Aorta (tissue), 5 donors: ENCODE results near the gene ABCB1. TPM values are rescaled to one million over a fixed set of nuclear protein-coding genes. Genes with fewer than 3 reads are reported as not detected.
"Not testable (repeated sequence)": the region's sequence is repeated elsewhere in the genome, so short reads cannot be mapped to it uniquely, and the experiment has no call there.

Experiments used
- ATAC-seq: fragments of 200-7000 bp; cut with Tn5 transposase; one replicate; pipeline ENCODE4 v1.9.1; 2022; ENCODE audit warnings: moderate library complexity; ENCODE audit not compliant: low FRiP score
- DNase-seq, 2 donors: peaks; one replicate each; pipeline ENCODE4 v3.0.0-alpha.2; 2020
- H3K27ac ChIP-seq, 2 donors: one replicate each; pipeline ENCODE4 v1.5.1; 2013; ENCODE audit warnings: low read length in 2 of 2, mild to moderate bottlenecking in 2 of 2, moderate library complexity in 2 of 2, control low read depth in 1 of 2, inconsistent platforms in 1 of 2, low read depth in 1 of 2
- H3K27me3 ChIP-seq, 2 donors: one replicate each; pipeline ENCODE4 v1.6.1; 2013; ENCODE audit warnings: control low read depth in 1 of 2, low read length in 1 of 2, mild to moderate bottlenecking in 1 of 2, moderate library complexity in 1 of 2; ENCODE audit not compliant: insufficient read depth in 2 of 2, control insufficient read depth in 1 of 2
- H3K36me3 ChIP-seq, 2 donors: one replicate each; pipeline ENCODE4 v1.6.1; 2013; ENCODE audit warnings: control low read depth in 1 of 2, low read length in 1 of 2, mild to moderate bottlenecking in 1 of 2; ENCODE audit not compliant: insufficient read depth in 2 of 2, control insufficient read depth in 1 of 2
- H3K4me1 ChIP-seq, 2 donors: one replicate each; pipeline ENCODE4 v1.6.1; 2013; ENCODE audit warnings: low read length in 2 of 2, control low read depth in 1 of 2, mild to moderate bottlenecking in 1 of 2, moderate library complexity in 1 of 2; ENCODE audit not compliant: insufficient read depth in 2 of 2, control insufficient read depth in 1 of 2
- H3K4me3 ChIP-seq, 2 donors: one replicate each; pipeline ENCODE4 v1.5.1; 2013; ENCODE audit warnings: low read length in 2 of 2, control low read depth in 1 of 2, mild to moderate bottlenecking in 1 of 2
- H3K9me3 ChIP-seq: one replicate; pipeline ENCODE4 v1.6.1; 2013; ENCODE audit warnings: mild to moderate bottlenecking, low read length; ENCODE audit not compliant: control insufficient read depth
- WGBS, 2 donors: extraction: QIAGEN DNeasy Blood & Tissue Kit; methylation state at CpG; one replicate each; pipeline ENCODE4 v1.1.7; 2013; 5-methylcytosine and 5-hydroxymethylcytosine counted together
- intact Hi-C, 2 donors: fragments of 100-400 bp; cut with DNase I; formaldehyde crosslinking; loops; one replicate each; pipeline versions ENCODE4 v1.14.2 to v1.15.0; 2022
- polyA plus RNA-seq, 2 donors: library from polyadenylated mRNA; stranded (reverse); fragments of 200-250 nt; gene quantifications; one replicate each; pipeline ENCODE4 v1.2.3, GENCODE V29; 2013
- total RNA-seq, 2 donors: library from RNA; stranded (reverse); fragmentation: NEBNext Ultra II Directional; extraction: Animal tissue kit (Norgen Biotek cat#: 25700); gene quantifications; one replicate each; pipeline ENCODE4 v1.2.1, GENCODE V29; 2021
- donor health status: healthy with polysubstance abuse.
- donor health status: Bipolar disorder and iron deficiency.
- donor health status: DM: no; HTN: no; CAD: no.
- donor health status: DM: no; HTN: no; CAD: no.
- donor health status: DM: yes; HTN: yes; CAD: no.

ABCB1 gene
- total and polyA plus RNA-seq, 4 donors = 0.05 to 10.6 (median 2.8) TPM

DNA sequence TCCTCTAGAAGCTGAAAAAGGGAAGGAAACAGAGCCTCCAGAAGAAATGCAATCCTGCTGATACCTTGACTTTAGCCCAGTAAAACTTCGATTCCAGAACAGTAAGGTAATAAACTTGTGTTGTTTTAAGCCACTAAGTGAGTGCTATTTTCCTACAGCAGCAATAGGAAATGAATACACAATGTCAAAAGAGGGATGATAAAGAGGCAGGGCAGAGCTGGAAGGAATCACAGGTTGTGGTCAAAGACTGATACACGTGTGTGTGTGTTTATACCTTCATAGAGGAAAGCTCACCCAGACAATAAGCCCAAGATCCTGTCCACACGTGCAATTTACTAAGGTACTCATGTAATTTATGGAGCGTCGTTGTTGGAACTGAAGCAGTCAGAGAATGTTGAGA is 9.5 kb downstream of the ABCB1 start:
- ATAC-seq = no peak
- intact Hi-C loops = no loop called here
- H3K27me3 ChIP-seq = no peaks in the 10 kb centered on the region
- no peaks in the 10 kb centered on the region for H3K9me3 ChIP-seq
- no peaks in the 10 kb centered on the region for H3K4me1 ChIP-seq
- 56 to 63% methylated on average over 5 of the region's 5 CpGs for WGBS, 2 donors
- no peak overlapping the region for H3K4me3 ChIP-seq
- H3K36me3 ChIP-seq = no peaks in the 10 kb centered on the region
- DNase-seq = no peak
- no peak overlapping the region for H3K27ac ChIP-seq

DNA sequence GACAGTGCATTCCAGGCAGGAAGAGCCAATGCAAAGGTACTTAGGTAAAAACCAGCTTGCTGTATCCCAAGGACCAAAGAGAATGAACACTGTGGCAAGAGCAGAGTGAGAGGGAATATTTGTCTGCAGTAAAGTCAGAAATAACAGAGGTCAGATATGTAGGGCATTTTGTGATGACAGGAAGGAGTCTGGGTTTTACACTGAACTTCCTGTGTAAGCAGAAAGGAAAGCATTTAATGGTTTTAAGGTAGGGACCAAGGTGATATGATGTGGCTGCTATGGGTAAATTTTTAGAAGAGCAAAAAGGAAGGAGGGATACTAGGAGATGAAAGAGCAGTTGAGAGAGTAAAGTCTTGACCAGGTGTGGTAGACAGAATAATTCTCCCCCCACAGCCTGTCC is 10.1 kb downstream of the ABCB1 start:
- intact Hi-C loops = no loop called here
- no peaks in the 10 kb centered on the region for H3K9me3 ChIP-seq

DNA sequence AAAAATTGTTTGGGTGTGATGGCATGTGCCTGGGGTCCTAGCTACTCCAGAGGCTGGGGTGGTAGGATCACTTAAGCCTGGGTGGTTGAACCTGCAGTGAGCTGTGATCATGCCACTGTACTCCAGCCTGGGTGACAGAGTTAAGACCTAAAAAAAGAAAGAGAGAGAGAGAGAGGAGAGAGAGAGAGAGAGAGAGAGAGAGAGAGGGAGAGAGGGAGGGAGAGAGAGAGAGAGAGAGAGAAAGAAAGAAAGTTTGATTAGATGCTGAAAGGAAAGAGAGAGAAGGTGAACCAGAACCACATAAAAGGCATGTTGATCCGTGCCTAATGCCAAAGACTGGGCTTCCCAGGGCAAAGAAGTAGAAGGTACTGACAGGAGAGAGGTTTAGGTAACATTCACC is 11.1 kb downstream of the ABCB1 start:
- no peaks in the 10 kb centered on the region for H3K4me1 ChIP-seq
- 62 to 63% methylated on average over 1 of the region's 1 CpG for WGBS, 2 donors
- H3K36me3 ChIP-seq = no peaks in the 10 kb centered on the region
- H3K9me3 ChIP-seq = no peaks in the 10 kb centered on the region
- no peaks in the 10 kb centered on the region for H3K27me3 ChIP-seq
- ATAC-seq = no peak
- DNase-seq = no peak
- no peak overlapping the region for H3K27ac ChIP-seq
- no peak overlapping the region for H3K4me3 ChIP-seq
- intact Hi-C loops = no loop called here

More for the DNA sequence above, 10.1 kb downstream of the ABCB1 start:
- H3K36me3 ChIP-seq = no peaks in the 10 kb centered on the region
- ATAC-seq (no peak), DNase-seq (no peak)
- no peak overlapping the region for H3K4me3 ChIP-seq
- H3K27ac ChIP-seq = no peak overlapping the region
- H3K4me1 ChIP-seq = no peaks in the 10 kb centered on the region
- H3K27me3 ChIP-seq = no peaks in the 10 kb centered on the region

DNA sequence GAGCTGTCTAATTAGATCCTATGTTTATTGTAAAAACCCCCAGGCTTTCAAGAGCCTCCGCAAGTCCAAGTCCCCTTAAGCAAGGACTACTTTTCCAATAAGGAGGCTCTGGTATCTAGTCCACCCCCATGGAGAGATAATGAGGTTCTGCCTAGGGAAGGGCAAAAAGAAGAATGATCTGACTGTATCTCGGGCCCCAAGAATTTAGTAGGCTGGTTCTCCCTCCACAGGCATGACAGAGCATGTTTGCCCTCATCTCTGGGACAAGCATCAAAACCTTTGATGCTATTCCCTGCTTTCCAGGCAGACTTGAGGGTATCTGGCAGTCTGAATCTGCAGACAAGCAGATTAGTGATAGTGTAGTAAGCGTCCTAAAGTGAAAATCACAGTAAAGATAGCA is 19.0 kb downstream of the ABCB1 start:
- Histone ChIP-seq H3K4me3 (no peak overlapping the region), H3K27ac (no peak overlapping the region), H3K9me3 (no peaks in the 10 kb centered on the region), H3K4me1 (no peaks in the 10 kb centered on the region), H3K27me3 (no peaks in the 10 kb centered on the region), H3K36me3 (no peaks in the 10 kb centered on the region)
- DNase-seq (no peak), ATAC-seq (no peak)
- WGBS, 2 donors = 73 to 79% methylated on average over 3 of the region's 3 CpGs
- intact Hi-C loops = no loop called here

DNA sequence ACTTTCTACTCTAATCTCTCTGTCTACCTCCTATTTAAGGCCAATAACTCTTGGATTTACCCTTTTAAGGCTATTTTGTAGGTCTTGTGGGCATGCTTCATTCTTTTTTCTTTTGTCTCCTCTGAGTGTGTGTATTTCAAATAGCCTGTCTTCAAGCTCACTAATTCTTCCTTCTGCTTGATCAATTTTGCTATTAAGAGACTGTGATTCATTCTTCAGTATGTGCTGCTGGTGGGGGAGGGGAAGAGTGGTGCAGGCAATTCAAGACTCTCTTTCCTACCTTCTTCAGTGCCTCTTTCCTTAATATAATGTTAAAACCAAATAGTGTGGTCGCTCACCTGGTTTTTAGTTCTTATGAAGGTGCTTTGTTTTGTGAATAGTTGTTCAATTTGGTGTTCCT is 20.0 kb downstream of the ABCB1 start:
- Histone ChIP-seq H3K27me3 (no peaks in the 10 kb centered on the region), H3K4me3 (no peak overlapping the region), H3K9me3 (no peaks in the 10 kb centered on the region), H3K36me3 (no peaks in the 10 kb centered on the region), H3K27ac (no peak overlapping the region), H3K4me1 (no peaks in the 10 kb centered on the region)
- no peak for DNase-seq
- no peak for ATAC-seq
- intact Hi-C loops = no loop called here
- WGBS, 2 donors = 88 to 93% methylated on average over 1 of the region's 1 CpG

DNA sequence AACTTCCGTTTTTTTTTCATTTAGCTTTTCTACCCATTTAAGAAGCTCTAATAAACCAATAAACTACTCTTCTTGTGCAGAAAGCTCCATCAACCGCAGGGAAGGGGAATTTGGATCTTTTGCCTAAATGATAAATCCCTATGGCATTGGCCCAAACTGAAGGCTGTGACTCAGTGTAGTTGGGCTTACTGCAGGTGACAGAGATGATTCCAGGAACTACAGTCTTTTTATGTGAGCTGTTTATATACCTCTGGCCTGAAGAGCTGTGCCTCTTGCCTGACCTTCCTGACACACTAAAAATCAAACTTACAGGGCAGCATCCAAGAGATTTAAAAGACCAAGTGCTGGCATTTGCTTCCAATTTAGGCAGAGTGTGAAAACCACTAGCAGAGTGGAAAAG is 25.2 kb downstream of the ABCB1 start:
- Histone ChIP-seq H3K4me1 (no peaks in the 10 kb centered on the region), H3K27ac (no peak overlapping the region), H3K4me3 (no peak overlapping the region), H3K27me3 (no peaks in the 10 kb centered on the region), H3K36me3 (no peaks in the 10 kb centered on the region), H3K9me3 (no peaks in the 10 kb centered on the region)
- intact Hi-C loops = no loop called here
- WGBS, 2 donors = 63 to 79% methylated on average over 2 of the region's 2 CpGs
- ATAC-seq = no peak
- DNase-seq = no peak

DNA sequence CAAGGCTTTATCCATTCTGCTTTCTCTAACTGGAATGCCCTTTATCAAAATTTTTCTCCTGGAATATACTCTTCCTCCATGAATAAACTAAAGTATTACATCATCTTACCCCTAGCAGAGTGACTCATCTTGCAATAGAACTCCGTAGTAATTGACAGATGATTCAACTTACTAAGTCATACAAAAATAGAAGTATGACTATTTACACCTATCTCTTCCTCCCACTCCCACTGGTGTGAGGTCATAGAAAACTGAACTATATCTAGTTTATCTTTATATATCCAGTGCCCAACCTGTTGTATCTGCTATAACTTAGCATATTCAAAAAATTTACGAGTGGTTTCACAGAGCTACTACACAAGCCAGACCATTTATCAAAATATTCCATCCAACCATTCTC is 26.1 kb downstream of the ABCB1 start:
- H3K36me3 ChIP-seq = no peaks in the 10 kb centered on the region
- no peaks in the 10 kb centered on the region for H3K4me1 ChIP-seq
- WGBS, 2 donors = 10 to 27% methylated on average over 2 of the region's 2 CpGs
- no peaks in the 10 kb centered on the region for H3K9me3 ChIP-seq
- H3K27me3 ChIP-seq = no peaks in the 10 kb centered on the region
- intact Hi-C loops = no loop called here
- H3K27ac ChIP-seq = no peak overlapping the region
- ATAC-seq (no peak), DNase-seq (no peak)
- no peak overlapping the region for H3K4me3 ChIP-seq

DNA sequence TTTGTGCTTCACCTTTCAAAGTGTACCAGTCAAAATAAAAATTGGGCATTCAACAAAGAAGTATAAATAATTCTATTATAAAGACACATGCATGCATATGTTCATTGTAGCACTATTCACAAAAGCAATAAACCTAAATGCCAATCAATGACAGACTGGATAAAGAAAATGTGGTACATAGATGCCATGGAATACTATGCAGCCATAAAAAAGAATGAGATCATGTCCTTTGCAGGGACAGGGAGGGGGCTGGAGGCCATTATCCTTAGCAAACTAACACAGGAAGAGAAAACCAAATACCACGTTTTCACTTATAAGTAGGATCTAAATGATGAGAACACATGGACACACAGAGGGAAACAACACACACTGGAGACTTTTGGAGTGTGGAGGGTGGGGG is 28.2 kb downstream of the ABCB1 start:
- H3K4me3 ChIP-seq, ATAC-seq, DNase-seq, H3K27ac ChIP-seq, H3K4me1 ChIP-seq, H3K9me3 ChIP-seq, intact Hi-C loops, H3K36me3 ChIP-seq, H3K27me3 ChIP-seq: not testable (repeated sequence)
- 49 to 60% methylated on average over 1 of the region's 1 CpG for WGBS, 2 donors

DNA sequence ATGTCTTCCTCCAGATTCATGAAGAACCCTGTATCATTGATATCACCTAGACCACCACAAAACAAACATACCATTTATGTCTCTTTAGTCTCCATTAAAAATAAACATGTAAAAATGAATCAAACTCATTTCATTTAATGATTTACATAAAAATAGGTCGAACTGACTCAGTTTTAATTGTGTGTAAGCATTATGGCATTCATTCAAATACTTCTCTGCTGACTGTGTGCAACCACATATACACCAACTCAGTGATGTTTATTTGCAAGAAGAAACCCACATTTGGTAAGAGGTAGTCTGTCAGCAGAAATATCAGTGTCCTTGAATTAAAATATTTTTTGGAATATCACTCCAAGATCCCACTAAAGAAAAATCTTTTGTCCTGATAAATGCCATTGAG is 30.5 kb downstream of the ABCB1 start:
- H3K27ac ChIP-seq = no peak overlapping the region
- no peak for DNase-seq
- no peaks in the 10 kb centered on the region for H3K27me3 ChIP-seq
- ATAC-seq = no peak
- H3K4me1 ChIP-seq = no peaks in the 10 kb centered on the region
- no peak overlapping the region for H3K4me3 ChIP-seq
- intact Hi-C loops = no loop called here
- H3K9me3 ChIP-seq = no peaks in the 10 kb centered on the region
- H3K36me3 ChIP-seq = no peaks in the 10 kb centered on the region
- 38 to 50% methylated on average over 1 of the region's 1 CpG for WGBS, 2 donors
